HEK293 (cell line): ENCODE results near the gene HSPG2.

ENCODE experiments used
- CTCF ChIP-seq: fragments of 450-650 bp; formaldehyde crosslinking; IDR thresholded peaks from 2 replicates; pipeline ENCODE4 v1.5.1; 2016; ENCODE audit warnings: missing biosample characterization, missing genetic modification characterization
- FEZF1 ChIP-seq: fragments of 450-650 bp; formaldehyde crosslinking; IDR thresholded peaks from 2 replicates; pipeline ENCODE4 v1.5.1; 2016; ENCODE audit warnings: missing biosample characterization, missing genetic modification characterization
- PATZ1 ChIP-seq: fragments of 450-650 bp; formaldehyde crosslinking; IDR thresholded peaks from 2 replicates; pipeline ENCODE4 v1.5.1; 2016; ENCODE audit warnings: missing biosample characterization, missing genetic modification characterization
- REST ChIP-seq: fragments of 450-650 bp; formaldehyde crosslinking; IDR thresholded peaks from 2 replicates; pipeline ENCODE4 v1.5.1; 2016; ENCODE audit warnings: missing biosample characterization, missing genetic modification characterization
- YY1 ChIP-seq: fragments of 450-650 bp; formaldehyde crosslinking; IDR thresholded peaks from 2 replicates; pipeline ENCODE4 v1.5.1; 2018; ENCODE audit warnings: missing biosample characterization, missing genetic modification characterization
- ZNF280C ChIP-seq: fragments of 450-650 bp; formaldehyde crosslinking; IDR thresholded peaks from 2 replicates; pipeline ENCODE4 v1.5.1; 2016; ENCODE audit warnings: missing biosample characterization, missing genetic modification characterization
- ZNF513 ChIP-seq: fragments of 450-650 bp; IDR thresholded peaks from 2 replicates; pipeline ENCODE4 v1.5.1; 2018; ENCODE audit warnings: missing biosample characterization, missing genetic modification characterization
- ZNF548 ChIP-seq: fragments of 450-650 bp; formaldehyde crosslinking; IDR thresholded peaks from 2 replicates; pipeline ENCODE4 v1.5.1; 2016; ENCODE audit warnings: missing biosample characterization, missing genetic modification characterization
- ZNF629 ChIP-seq: fragments of 450-650 bp; formaldehyde crosslinking; IDR thresholded peaks from 2 replicates; pipeline ENCODE4 v1.5.1; 2017; ENCODE audit warnings: missing biosample characterization, missing genetic modification characterization

GRCh38 chr1:21871943-21872342 lies 65.2 kb downstream of the HSPG2 start:
- TF ChIP-seq ZNF280C (tag by site-specific recombination) (no peak), ZNF513 (tag by site-specific recombination) (no peak), CTCF (tag by site-specific recombination) (no peak), PATZ1 (no peak), FEZF1 (tag by site-specific recombination) (peak; percentile 77; the same call in 1 of the 2 replicates), ZNF629 (tag by site-specific recombination) (no peak), REST (tag by site-specific recombination) (no peak), ZNF548 (no peak), YY1 (tag by site-specific recombination) (no peak)
